ENCODE measurements around the gene CRYBB3. TPM values are rescaled to one million over a fixed set of nuclear protein-coding genes. Genes with fewer than 3 reads are reported as not detected.

The CRYBB3 gene
- polyA plus RNA-seq, 1 donor: 0.32 TPM

Other genes with a start within 250 kb of the CRYBB3 start
- gene KIAA1671, start 247.1 kb upstream of the CRYBB3 start, polyA plus RNA-seq (ENCODE audit: insufficient read length): 34.8 TPM
- gene CRYBB2, start 19.8 kb downstream of the CRYBB3 start, polyA plus RNA-seq (ENCODE audit: insufficient read length): not detected

Data from forelimb muscle (tissue), 1 donor.